HepG2 (cell line): ENCODE results near the gene TIFAB. TPM values are rescaled to one million over a fixed set of nuclear protein-coding genes. Genes with fewer than 3 reads are reported as not detected.

Experiments used
- BCLAF1 ChIP-seq: fragments of 450-650 bp; IDR thresholded peaks from 2 replicates; pipeline ENCODE4 v1.6.1; 2017; ENCODE audit warnings: mild to moderate bottlenecking
- CENPBD1 ChIP-seq: sonication (generic); formaldehyde crosslinking; IDR thresholded peaks from 2 replicates; pipeline ENCODE4 v1.8.0; 2022; ENCODE audit warnings: missing genetic modification reagents, low read depth, mild to moderate bottlenecking, borderline replicate concordance
- DDIT3 ChIP-seq: sonication (generic); formaldehyde crosslinking; IDR thresholded peaks from 2 replicates; pipeline ENCODE4 v1.4.0; 2020; ENCODE audit warnings: mild to moderate bottlenecking, missing genetic modification reagents
- DMTF1 ChIP-seq: sonication (generic); formaldehyde crosslinking; IDR thresholded peaks from 2 replicates; pipeline ENCODE4 v1.4.0; 2020; ENCODE audit warnings: mild to moderate bottlenecking, missing genetic modification reagents
- GPBP1L1 ChIP-seq: sonication (generic); formaldehyde crosslinking; IDR thresholded peaks from 2 replicates; pipeline ENCODE4 v1.5.0; 2020; ENCODE audit warnings: mild to moderate bottlenecking, missing genetic modification reagents
- JUND ChIP-seq: sonication (generic); formaldehyde crosslinking; IDR thresholded peaks from 2 replicates; pipeline ENCODE4 v1.8.0; 2022; ENCODE audit warnings: mild to moderate bottlenecking, missing genetic modification reagents
- KDM3A ChIP-seq: IDR thresholded peaks from 2 replicates; pipeline ENCODE4 v1.6.1; 2018; ENCODE audit warnings: low read depth, missing compliant biosample characterization
- KLF16 ChIP-seq, 2 experiments: sonication (generic) in 1 of 2; formaldehyde crosslinking in 1 of 2; IDR thresholded peaks; 2 replicates each; pipeline versions ENCODE4 v1.6.1 to v1.8.0; 2016 to 2023; ENCODE audit warnings: missing genetic modification reagents in 2 of 2, missing compliant biosample characterization in 1 of 2
- MXI1 ChIP-seq: IDR thresholded peaks from 3 replicates; pipeline ENCODE4 v1.6.1; 2012; ENCODE audit warnings: low read depth, low read length, inconsistent platforms, borderline replicate concordance
- PRPF4 ChIP-seq: fragments of 200-400 bp; formaldehyde crosslinking; IDR thresholded peaks from 2 replicates; pipeline ENCODE4 v1.6.1; 2016; ENCODE audit warnings: low read length, low read depth; ENCODE audit not compliant: poor library complexity, severe bottlenecking
- ZBTB37 ChIP-seq: sonication (generic); formaldehyde crosslinking; IDR thresholded peaks from 2 replicates; pipeline ENCODE4 v1.4.0; 2020; ENCODE audit warnings: mild to moderate bottlenecking, missing genetic modification reagents
- ZBTB4 ChIP-seq: sonication (generic); formaldehyde crosslinking; IDR thresholded peaks from 2 replicates; pipeline ENCODE4 v1.4.0; 2020; ENCODE audit warnings: missing genetic modification reagents, mild to moderate bottlenecking, borderline replicate concordance
- ZKSCAN1 ChIP-seq: fragments of 150-350 bp; IDR thresholded peaks from 2 replicates; pipeline ENCODE4 v1.6.1; 2014; ENCODE audit warnings: low read length
- ZNF747 ChIP-seq: sonication (generic); formaldehyde crosslinking; IDR thresholded peaks from 2 replicates; pipeline ENCODE4 v1.8.1; 2023; ENCODE audit warnings: missing genetic modification reagents, mild to moderate bottlenecking, borderline replicate concordance
- ZNF775 ChIP-seq: sonication (generic); formaldehyde crosslinking; IDR thresholded peaks from 2 replicates; pipeline ENCODE4 v1.4.0; 2020; ENCODE audit warnings: missing genetic modification reagents, mild to moderate bottlenecking, moderate library complexity, borderline replicate concordance
- polyA plus RNA-seq, 8 experiments: library from polyadenylated mRNA; depleted of rRNA in 3 of 8; stranded (reverse) in 7 of 8; unstranded in 1 of 8; fragments of >200 nt; fragmentation: Illumina TruSeq in 4 of 8; extraction: Trizol in 4 of 8; gene quantifications; 2 replicates each; pipeline versions ENCODE4 v1.2.1 to v1.2.3, GENCODE V29; 2011 to 2016; ENCODE audit warnings: low read depth in 4 of 8, missing spikeins in 1 of 8, mixed read lengths in 1 of 8; ENCODE audit not compliant: insufficient read depth in 1 of 8
- total RNA-seq, 5 experiments: library from RNA; depleted of rRNA; stranded (reverse); fragments of >200 nt; fragmentation: Illumina TruSeq; extraction: Trizol; gene quantifications; 2 replicates each; pipeline ENCODE4 v1.2.3, GENCODE V29; 2016; ENCODE audit warnings: low read depth in 1 of 5

TIFAB gene
- total and polyA plus RNA-seq, 2 of the 13 experiments (the other 11 are each of a cell fraction or from before 2014, with no cell fraction given), result not detected

GRCh38 chr5:135489466-135490244, 37.5 kb upstream of the TIFAB start (continued):
- TF ChIP-seq ZKSCAN1, result no peak
- TF ChIP-seq KLF16 (CRISPR knock-in tag; IDR thresholded peaks at IDR 0.05), result no peak
- no peak for TF ChIP-seq DDIT3 (CRISPR knock-in tag)
- no peak for TF ChIP-seq CENPBD1 (CRISPR knock-in tag)
- no peak for TF ChIP-seq PRPF4
- no peak for TF ChIP-seq KDM3A (CRISPR knock-in tag)
- no peak for TF ChIP-seq JUND (CRISPR knock-in tag)
- TF ChIP-seq BCLAF1, result no peak
- TF ChIP-seq DMTF1 (CRISPR knock-in tag), result no peak
- no peak for TF ChIP-seq ZBTB37
- 0 out of 3 replicates have a peak, but pooled peaks have one; percentile 10 for TF ChIP-seq MXI1
- TF ChIP-seq ZNF747 (CRISPR knock-in tag), result no peak
- TF ChIP-seq ZNF775 (CRISPR knock-in tag), result no peak
- TF ChIP-seq ZBTB4, result no peak
- TF ChIP-seq GPBP1L1 (CRISPR knock-in tag), result no peak
